HL-60 (cell line): Measurements from ENCODE around the gene ZNF578.
A peak's percentile ranks its signal among the peaks of the same experiment; 100 is the strongest.
"Not testable (repeated sequence)": the region's sequence is repeated elsewhere in the genome, so short reads cannot be mapped to it uniquely, and the experiment has no call there.

Source experiments
- DNase-seq, 2 experiments: peaks; one replicate each; pipeline ENCODE4 v3.0.0-alpha.2; 2010 to 2020; ENCODE audit warnings: low read depth in 1 of 2, low spot score in 1 of 2
- H3K27ac ChIP-seq: fragments of 250-450 bp; sonication (Bioruptor Pico); replicated peaks from 2 replicates; pipeline ENCODE4 v1.5.1; 2020; ENCODE audit warnings: mild to moderate bottlenecking, moderate library complexity
- H3K27me3 ChIP-seq: fragments of 250-450 bp; sonication (Bioruptor Pico); 2 replicates; pipeline ENCODE4 v1.5.1; 2021; ENCODE audit warnings: mild to moderate bottlenecking, moderate library complexity; ENCODE audit not compliant: insufficient read depth, poor library complexity, severe bottlenecking
- H3K4me3 ChIP-seq: replicated peaks from 2 replicates; pipeline ENCODE4 v1.5.1; 2011; ENCODE audit warnings: mild to moderate bottlenecking, control low read depth, low read length; ENCODE audit not compliant: insufficient read depth
- GABPA ChIP-seq: IDR thresholded peaks from 2 replicates; pipeline ENCODE4 v1.6.1; 2012; ENCODE audit warnings: low read depth
- POLR2AphosphoS5 ChIP-seq: IDR thresholded peaks from 2 replicates; pipeline ENCODE4 v1.6.1; 2012; ENCODE audit warnings: low read depth
- SPI1 ChIP-seq: IDR thresholded peaks from 2 replicates; pipeline ENCODE4 v1.6.1; 2012; ENCODE audit warnings: low read depth, mild to moderate bottlenecking, borderline replicate concordance
- TF ChIP-seq, protein P1 (sequence below): IDR thresholded peaks from one replicate; pipeline ENCODE4 v1.5.1; 2011; ENCODE audit warnings: low read length, control low read depth, inconsistent platforms; ENCODE audit not compliant: insufficient read depth
- TF ChIP-seq, protein P2 (sequence below): IDR thresholded peaks from 2 replicates; pipeline ENCODE4 v1.6.1; 2012; ENCODE audit warnings: low read depth; ENCODE audit not compliant: insufficient replicate concordance

ZNF578 gene

DNA sequence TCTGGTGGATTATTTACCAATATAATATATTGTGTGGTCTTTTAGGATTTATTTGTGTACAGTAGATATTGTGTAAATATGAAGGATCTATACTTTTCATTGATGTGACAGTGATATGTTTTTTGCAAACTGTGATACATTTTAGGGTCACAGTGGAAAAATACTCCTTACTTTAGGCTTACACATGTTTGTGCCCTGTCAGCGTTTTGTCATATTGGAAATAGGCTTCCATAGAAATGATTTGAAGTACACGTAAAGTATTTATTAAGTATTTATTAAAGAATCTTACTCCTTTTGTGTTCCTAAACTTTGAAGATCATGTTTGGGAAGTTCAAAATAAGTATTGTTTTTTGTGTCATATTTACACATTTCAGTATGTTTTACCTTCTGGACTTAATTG lies 79.1 kb downstream of the ZNF578 start:
- no peak overlapping the region for H3K27ac ChIP-seq
- no peaks in the 10 kb centered on the region for H3K27me3 ChIP-seq
- TF ChIP-seq POLR2AphosphoS5 (no peak), SPI1 (no peak), GABPA (no peak)
- TF ChIP-seq, protein P1, sequence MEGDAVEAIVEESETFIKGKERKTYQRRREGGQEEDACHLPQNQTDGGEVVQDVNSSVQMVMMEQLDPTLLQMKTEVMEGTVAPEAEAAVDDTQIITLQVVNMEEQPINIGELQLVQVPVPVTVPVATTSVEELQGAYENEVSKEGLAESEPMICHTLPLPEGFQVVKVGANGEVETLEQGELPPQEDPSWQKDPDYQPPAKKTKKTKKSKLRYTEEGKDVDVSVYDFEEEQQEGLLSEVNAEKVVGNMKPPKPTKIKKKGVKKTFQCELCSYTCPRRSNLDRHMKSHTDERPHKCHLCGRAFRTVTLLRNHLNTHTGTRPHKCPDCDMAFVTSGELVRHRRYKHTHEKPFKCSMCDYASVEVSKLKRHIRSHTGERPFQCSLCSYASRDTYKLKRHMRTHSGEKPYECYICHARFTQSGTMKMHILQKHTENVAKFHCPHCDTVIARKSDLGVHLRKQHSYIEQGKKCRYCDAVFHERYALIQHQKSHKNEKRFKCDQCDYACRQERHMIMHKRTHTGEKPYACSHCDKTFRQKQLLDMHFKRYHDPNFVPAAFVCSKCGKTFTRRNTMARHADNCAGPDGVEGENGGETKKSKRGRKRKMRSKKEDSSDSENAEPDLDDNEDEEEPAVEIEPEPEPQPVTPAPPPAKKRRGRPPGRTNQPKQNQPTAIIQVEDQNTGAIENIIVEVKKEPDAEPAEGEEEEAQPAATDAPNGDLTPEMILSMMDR: no peak
- TF ChIP-seq, protein P2, sequence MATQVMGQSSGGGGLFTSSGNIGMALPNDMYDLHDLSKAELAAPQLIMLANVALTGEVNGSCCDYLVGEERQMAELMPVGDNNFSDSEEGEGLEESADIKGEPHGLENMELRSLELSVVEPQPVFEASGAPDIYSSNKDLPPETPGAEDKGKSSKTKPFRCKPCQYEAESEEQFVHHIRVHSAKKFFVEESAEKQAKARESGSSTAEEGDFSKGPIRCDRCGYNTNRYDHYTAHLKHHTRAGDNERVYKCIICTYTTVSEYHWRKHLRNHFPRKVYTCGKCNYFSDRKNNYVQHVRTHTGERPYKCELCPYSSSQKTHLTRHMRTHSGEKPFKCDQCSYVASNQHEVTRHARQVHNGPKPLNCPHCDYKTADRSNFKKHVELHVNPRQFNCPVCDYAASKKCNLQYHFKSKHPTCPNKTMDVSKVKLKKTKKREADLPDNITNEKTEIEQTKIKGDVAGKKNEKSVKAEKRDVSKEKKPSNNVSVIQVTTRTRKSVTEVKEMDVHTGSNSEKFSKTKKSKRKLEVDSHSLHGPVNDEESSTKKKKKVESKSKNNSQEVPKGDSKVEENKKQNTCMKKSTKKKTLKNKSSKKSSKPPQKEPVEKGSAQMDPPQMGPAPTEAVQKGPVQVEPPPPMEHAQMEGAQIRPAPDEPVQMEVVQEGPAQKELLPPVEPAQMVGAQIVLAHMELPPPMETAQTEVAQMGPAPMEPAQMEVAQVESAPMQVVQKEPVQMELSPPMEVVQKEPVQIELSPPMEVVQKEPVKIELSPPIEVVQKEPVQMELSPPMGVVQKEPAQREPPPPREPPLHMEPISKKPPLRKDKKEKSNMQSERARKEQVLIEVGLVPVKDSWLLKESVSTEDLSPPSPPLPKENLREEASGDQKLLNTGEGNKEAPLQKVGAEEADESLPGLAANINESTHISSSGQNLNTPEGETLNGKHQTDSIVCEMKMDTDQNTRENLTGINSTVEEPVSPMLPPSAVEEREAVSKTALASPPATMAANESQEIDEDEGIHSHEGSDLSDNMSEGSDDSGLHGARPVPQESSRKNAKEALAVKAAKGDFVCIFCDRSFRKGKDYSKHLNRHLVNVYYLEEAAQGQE: no peak
- DNase-seq: no peak
- no peak overlapping the region for H3K4me3 ChIP-seq

DNA sequence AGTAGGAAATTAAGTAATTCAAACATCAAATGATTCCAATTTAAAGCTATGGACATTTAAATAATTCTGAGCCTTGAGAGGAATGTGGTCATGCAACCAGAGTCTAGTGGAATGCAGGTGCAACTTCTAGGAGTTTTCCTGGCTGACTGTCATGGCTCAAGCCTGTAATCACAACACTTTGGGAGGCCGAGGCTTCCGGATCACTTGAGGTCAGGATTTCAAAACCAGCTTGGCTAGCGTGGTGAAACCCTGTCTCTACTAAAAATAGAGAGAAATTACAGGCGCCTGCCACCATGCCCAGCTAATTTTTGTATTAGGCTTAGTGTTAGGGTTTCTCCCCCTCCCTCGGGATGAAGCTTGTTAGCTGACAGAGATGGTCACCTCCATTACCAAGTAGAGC lies 80.5 kb downstream of the ZNF578 start:
- peak in 1 of 2 experiments; percentile 55 for DNase-seq
- Histone ChIP-seq H3K27me3 (no peaks in the 10 kb centered on the region), H3K4me3 (no peak overlapping the region), H3K27ac (no peak overlapping the region)
- TF ChIP-seq, protein P1: no peak
- TF ChIP-seq SPI1: no peak
- TF ChIP-seq, protein P2: no peak
- TF ChIP-seq POLR2AphosphoS5: no peak
- TF ChIP-seq GABPA: no peak

DNA sequence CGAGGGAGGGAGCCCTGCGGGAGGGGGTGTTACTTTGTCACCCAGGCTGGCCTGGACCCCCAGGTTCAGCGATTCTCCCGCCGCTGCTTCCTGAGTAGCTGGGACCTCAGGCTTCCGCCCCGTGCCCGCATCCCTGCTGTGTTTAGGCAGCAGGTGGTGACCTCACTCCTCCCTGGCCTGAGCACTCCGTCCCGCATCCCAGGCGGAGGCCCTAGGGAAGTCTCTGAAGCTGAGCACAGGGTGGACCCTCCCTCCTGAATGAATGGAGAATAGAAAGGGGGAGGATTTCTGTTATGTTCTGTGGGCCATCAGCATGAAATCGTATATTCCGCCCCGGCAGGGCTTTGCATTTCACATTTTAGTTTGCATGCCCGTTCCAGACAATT lies 82.0 kb downstream of the ZNF578 start:
- not testable (repeated sequence) for DNase-seq, H3K4me3 ChIP-seq, H3K27me3 ChIP-seq, H3K27ac ChIP-seq

DNA sequence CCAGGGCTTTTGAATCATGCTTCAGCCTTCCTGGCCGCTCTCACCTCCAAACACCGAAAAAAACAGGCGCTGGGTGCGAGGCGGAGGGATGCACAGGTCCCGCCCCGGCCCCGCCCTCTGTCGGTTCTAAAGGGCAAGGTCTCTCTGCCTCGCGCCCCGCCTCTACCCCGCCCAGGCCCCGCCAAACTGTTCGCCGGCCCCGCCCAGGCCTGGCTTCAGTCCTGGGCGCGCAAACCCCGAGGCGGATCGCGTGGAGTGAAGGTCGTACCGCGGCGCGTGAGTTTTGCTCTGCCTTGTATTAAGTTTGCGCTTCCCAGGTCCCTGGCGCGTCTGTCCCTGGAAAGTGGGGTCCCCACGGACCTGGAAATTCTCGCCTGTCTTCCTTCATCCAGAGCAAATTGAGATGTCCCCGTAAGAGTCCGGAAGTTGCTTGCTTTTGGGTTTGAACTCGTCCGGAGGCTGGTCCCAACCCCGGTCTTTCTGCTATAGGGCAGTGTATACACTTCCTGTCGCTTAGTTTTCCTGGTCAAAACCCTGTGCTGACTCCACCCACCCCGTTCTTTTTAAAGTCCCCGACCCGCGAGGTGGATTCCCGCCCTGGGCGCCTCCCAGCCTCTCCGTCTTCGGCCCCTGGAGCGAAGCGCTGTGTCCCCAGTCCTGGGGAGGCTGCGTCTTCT lies 82.6 kb downstream of the ZNF578 start:
- no peak for TF ChIP-seq GABPA
- TF ChIP-seq POLR2AphosphoS5: no peak
- TF ChIP-seq, protein P1: no peak
- no peak for TF ChIP-seq SPI1
- TF ChIP-seq, protein P2: no peak
- H3K27me3 ChIP-seq: no peaks in the 10 kb centered on the region
- no peak overlapping the region for H3K4me3 ChIP-seq
- DNase-seq: no peak
- no peak overlapping the region for H3K27ac ChIP-seq
